GM12872 (cell line): ENCODE data around the gene MLLT3.

ENCODE experiments used
- CTCF ChIP-seq: IDR thresholded peaks from 3 replicates; pipeline ENCODE4 v1.5.1; 2011; ENCODE audit warnings: low read depth, mild to moderate bottlenecking, low read length, moderate library complexity; ENCODE audit not compliant: insufficient read depth

The MLLT3 gene

GRCh38 chr9:20377790-20378189 lies 244.5 kb downstream of the MLLT3 start:
- no peak for TF ChIP-seq CTCF

DNA sequence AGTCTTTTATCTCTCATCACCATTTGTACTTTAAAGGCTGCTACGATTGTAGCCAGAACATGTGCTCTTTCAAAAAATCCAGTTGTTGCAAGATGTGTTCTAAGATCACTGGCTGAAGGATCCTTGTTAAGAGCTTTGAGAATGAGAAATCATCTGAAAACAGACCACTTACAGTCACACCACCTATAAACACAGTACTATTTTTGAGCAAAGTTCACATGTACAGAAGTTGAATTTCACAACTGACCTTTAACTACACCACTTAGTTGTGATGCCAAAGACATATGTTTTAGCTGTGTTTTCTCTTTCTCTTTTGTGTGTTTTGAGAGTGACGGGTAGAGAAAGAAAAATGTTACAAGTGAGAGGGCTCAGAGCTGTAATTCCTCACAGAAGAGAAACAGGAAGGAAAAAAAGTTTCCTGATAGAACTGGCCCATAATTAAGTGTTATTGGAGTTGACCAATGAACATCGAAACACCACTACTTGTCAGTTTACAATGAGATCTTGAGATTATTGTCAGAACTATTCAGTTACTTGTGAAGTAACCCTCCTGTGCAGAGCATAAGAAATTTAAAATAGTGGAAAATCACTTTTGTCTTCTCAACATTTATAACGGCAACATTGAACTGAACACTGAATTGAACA lies 245.4 kb downstream of the MLLT3 start:
- TF ChIP-seq CTCF, result no peak

DNA sequence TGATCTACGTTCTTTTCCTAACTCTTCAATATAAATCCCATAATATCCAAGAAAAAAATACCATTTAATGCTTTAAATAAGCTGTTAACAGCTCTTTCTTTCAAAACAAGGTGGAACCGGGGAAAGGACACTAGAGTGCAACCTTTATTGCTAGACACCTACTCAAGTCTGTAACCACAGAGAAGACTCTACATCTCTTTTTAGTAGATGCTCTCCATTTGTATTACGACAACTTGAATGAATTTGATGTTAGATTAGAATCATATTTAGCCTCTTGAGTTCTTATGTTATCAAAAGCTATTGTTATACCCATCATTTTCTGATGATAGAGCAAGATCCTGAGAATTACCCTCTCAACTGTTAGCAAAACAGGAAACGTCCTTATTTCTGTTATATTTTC lies 246.3 kb downstream of the MLLT3 start:
- no peak for TF ChIP-seq CTCF

- TF ChIP-seq CTCF, result no peak
Observed at GRCh38 chr9:20373263-20373662, 249.0 kb downstream of the MLLT3 start.

- TF ChIP-seq CTCF, result peak; percentile 46
Observed at GRCh38 chr9:20369391-20369790, 252.9 kb downstream of the MLLT3 start.

GRCh38 chr9:20367855-20368254 lies 254.4 kb downstream of the MLLT3 start:
- TF ChIP-seq CTCF, result no peak

- no peak for TF ChIP-seq CTCF
Observed at GRCh38 chr9:20364959-20365358, 257.3 kb downstream of the MLLT3 start.
